Measurements from ENCODE around the gene AP3B2.
"Not testable (repeated sequence)": the region's sequence is repeated elsewhere in the genome, so short reads cannot be mapped to it uniquely, and the experiment has no call there.

The AP3B2 gene

DNA sequence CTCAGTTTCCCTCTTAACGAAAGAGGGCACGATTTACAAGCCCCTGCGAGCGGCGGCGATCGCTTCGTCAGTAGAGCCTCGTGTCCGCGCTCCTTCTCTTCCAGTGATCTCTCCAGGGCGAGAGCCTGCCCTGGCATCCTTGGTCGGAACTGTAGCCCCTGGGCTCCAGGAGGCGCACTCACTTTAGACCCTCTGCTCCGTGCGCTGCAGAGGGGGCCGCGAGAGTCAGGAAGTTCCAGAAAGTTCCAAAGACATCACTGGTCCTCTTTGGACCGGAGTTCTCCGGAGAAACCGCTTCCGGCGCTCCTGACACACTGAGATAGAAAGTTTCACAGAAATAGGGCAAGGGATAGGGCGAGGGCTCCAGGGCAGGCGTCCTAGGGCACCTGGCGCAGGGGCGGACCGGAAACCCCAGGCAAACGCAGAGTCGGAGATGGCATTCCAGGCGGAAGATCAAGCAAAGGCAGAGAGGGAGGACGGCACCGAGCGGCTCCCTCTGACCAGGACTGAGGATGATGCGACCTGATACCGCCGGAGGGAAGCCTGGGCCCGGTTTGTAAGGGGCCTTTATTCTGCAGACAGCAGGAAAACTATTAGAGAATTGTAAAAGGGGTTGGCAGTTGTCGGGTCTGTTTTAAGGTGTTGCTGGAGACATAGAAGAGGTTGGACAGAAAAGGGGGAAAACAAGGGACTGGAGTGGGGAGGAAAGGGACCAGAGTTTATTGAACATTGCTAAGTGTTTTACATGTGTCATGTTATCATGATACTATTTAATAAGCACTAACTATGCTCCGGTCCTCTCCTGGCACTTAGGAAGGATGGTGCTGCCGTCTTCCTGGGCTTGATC, 61.2 kb downstream of the AP3B2 start:
- DNase-seq (ENCODE audit: low read depth): no peak

DNA sequence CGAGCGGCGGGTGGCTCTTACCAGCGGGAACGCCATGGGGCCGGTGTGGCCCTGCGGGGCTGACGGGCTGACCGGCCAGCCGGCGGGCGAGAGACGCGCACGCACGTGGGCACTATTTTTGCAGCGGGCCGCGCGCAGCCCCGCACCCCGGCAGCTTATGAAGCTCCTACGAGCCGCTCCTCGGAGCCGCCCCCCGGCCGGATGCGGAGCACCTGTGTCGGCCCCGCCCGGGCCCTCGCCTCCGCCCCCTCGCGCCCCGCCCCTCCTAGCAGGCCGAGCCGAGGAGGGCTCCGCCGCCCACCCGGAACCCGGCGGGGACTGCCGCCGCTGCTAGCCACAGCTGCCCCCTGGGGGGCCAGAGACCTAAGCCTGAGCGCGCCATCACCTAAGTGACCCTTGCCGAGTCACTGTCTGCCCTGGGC, 61.8 kb downstream of the AP3B2 start:
- peak; percentile 28 for DNase-seq (ENCODE audit: low read depth)

DNA sequence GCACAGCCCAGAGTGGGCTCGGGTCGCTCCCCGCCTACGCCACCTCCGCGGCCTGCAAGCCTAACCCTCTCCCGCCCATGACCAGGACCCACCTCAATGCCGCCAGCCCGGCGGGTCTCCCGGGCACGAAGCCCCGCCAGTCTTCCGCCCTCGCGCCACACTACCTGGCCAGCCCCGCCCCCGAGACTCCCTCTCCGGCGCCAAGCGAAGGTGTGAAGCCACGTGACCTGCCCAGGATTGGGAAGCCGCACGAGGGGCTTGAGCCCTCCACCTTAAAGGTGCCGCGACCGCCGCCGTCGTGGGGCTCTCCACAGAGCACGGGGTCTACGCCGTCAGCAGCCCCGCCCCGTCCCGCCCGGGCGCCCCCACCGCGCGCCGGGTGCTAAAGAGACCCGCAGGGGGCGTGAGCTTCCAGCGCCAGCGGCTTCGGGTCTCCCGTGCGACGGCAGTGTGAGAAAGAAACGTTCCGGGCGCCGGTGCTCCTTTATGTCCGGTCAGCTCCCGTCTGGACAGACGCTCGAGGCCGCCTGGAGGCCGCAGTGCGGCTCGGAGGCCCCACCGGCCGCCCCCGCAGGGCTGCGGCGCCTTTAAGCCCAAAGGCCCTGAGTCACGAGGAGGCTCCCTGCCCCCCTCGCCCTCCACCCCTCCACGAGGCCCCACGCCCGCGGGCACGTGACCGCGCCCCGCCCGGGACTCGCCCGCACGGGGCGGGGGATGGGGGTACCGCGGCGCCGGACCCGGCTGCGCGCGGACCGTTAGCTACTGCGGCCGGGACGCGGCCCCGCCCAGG, 62.4 kb downstream of the AP3B2 start, which contains the start of gene CPEB1:
TSS of gene CPEB1 (minus strand) at position 319 of the 790 bp plus-strand sequence. CDS start 18,904 bp downstream, outside the sequence.
- no peak for DNase-seq (ENCODE audit: low read depth)

DNA sequence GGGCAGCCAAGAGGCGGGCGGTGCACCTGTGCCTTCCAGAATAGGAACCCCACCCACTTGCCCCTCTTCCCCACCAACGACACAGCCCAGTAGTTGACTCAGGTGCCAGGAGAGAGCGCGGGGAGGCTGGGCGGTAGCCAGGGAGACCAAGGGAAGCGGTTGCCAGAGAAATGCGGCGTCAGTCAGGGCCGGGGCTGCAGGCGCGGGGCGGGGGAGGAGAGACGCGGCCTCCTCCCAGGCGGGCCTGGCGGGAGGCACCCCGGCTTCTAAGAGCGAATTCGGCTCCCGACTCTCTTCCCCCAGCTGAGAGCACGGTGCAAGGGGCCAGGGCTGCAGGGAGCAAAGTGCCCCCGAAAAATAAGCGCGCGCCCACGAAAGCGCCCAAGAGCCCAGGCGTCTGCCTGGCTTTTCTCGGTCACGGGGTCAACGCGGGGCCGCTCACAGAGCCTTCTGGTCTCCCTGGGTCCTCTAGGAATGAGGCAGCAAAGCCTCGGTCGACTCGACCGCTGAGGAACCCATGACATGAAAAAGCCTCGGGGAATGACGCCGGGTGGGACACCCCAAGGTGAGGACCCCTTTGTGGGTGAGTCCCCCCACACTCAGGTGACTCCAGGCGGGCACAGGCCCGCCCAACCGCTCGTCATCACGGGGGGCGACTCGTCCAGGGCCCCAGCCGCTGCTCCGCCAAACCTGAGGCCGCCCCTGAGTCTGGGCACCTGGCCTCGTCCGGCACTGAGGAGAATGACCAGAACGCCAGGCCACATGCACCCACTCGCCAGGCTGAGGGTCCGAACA, 63.2 kb downstream of the AP3B2 start:
- no peak for DNase-seq (ENCODE audit: low read depth)

DNA sequence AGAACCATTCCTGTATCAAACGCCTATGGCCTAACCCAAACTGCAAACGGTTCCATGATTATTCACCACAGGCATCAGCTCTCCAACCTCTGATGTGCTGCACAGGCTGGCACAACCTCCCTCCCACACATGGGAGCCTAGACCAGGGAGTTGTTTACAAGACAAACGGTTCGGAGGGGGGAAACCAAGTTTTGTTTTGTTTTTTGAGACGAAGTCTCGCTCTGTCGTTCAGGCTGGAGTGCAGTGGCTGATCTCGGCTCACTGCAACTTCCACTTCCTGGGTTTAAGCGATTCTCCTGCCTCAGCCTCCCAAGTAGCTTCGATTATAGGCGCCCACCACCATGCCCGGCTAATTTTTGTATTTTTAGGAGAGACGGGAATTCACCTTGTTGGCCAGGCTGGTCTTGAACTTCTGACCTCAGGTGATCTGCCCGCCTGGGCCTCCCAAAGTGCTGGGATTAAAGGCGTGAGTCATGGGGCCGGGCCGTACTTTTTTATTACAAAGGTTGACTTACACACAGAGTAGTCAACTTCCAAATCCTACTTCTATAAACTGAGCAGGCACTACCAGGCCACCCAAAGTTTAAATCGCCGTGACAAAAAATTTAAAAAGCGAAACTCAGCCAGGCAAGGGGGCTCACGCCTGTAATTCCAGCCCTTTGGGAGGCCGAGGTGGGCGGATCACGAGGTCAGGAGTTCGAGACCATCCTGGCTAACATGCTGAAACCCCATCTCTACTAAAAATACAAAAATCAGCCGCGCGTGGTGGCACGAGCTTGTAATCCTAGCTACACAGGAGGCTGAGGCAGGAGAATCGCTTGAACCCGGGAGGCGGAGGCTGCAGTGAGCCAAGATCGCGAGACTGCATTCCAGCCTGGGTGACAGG, 64.5 kb downstream of the AP3B2 start:
- not testable (repeated sequence) for DNase-seq (ENCODE audit: low read depth)

DNA sequence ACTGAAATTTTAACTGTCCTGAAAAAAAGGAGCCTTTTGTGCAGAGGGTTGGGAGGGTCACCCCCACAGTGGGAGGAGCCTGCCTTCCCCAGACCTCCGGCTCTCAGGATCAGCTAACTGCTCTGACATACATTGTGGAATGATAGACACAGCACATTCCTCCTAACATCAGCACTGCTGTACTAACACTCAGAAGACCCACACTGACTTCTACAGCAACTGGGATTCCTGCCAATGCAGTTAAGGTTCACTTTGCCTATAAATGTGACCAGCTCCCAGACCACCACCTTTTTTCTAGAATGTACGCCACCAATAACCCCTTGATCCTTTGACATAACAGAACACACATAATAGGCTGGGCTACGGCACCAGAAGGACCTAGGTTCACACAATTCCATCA, 65.7 kb downstream of the AP3B2 start:
- DNase-seq (ENCODE audit: low read depth): no peak

DNA sequence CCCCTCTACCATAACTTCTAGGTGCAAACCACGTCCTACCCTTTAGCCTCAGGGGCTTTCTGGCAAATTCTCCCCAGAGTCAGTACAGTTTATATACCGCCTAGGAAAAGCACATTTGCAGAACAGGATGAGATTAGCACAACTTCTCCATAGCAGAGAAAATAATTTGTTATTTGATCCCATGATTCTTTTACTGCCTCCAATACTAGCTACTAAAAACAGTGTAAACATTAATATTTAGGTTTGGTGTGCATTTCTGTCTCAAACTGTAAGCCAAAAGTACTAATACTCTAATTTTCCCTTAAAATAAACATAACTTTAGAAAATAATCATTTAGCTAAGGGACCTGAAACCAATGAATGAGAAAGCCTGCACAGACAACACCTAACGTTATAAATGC, 67.0 kb downstream of the AP3B2 start:
- DNase-seq (ENCODE audit: low read depth): no peak

DNA sequence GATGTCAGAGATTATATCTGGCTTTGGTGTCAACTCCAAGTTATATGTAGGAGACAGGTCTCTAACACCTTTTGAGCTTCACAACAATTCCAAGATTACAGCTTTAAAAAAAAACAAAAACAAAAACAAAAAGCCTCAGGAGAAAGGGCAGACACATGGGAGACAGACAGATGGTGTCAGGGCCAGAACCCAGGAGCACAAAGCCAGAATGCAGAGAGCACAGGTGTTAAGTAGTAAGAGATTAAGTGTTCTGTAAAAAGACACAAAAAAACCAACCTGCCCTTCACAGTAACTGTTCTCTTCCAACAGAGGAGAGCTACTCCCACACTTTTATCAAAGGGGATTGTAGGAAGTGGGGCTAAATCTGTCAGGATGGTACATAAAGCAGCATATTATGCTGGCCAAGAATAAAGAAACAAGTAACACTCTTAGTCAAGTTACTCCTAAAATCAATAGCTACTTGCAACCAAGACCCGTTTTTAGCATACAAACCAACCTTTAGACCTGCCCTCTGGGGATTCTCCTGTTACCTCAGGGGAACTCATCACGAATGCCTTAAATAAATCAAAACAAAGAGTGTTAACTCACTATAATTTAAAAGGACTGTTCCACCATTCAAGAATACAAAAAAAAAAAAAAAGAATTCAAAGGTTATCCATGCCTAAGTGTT, 68.4 kb downstream of the AP3B2 start:
- DNase-seq (ENCODE audit: low read depth): no peak

DNA sequence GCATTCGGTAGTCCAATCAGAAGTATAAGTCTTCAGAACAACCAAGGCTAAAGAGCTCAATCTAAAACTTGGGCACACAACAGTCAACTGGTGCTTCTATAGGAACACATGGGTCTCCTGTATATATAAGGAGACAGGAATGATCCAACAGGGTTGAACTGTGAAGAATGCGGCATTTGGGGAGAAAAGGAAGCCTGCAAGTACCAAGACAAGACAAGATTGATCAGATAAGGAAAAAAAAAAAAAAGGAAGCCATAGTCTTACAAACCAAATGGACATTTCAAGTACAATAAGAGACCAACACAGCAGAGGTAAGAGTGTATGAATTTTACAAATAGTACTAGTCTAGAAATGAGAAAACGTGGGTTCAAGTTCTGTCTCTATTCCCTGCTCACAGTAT, 69.0 kb downstream of the AP3B2 start:
- no peak for DNase-seq (ENCODE audit: low read depth)

DNA sequence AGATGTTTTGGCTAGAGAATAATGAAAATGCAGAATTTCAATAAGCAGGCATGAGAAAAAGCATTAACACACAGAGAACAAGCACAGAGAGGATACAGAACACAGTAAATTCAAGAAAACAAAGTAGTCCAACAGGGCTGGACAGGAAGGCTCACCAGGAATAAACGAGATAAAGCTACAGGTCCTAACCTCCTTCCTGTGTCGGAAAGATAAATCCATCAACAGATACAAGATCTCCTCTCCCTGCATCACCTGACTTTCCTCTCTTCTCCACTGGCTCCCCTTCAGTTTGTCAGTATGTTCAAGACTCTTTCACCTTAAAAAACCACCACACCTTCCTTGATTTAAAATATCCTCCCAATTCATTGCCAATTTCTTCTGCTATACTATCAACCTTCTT, 73.9 kb downstream of the AP3B2 start:
- no peak for DNase-seq (ENCODE audit: low read depth)

DNA sequence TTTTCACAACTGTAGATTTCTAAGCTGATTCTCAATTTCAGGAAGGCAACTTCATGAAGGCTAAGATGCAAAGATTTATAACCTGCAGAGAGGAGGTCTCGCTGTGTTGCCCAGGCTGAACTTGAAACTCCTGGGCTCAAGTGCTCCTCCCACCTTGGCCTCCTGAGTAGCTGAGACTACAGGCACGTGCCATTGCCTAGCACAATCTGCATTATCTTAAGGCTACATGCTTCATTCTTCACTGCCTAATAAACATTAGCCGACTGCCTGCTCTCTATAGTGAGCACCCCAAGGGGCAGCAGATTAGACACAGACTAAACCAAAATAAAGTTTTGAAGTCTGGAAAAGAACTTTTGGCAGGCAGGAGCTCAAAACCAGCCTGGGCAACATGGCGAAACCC, 79.6 kb downstream of the AP3B2 start:
- no peak for DNase-seq (ENCODE audit: low read depth)

DNA sequence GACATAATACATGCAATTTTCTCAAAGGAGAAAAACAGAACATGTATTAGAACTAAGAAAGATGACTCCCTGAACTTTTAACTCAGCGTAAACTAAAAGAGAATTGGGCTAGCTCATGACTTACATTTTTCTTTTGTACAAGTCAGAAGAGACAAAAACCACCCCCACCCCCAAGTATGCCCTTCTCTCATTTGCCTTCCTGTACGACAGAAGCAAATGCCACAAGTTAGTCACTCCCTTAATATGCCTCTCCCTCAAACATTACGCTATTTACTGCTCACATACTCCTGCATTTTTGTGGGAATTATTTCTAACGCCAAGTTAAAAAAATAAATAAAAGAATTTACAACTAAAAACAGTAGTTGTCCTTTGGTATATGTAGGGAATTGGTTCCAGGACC, 84.5 kb downstream of the AP3B2 start:
- DNase-seq (ENCODE audit: low read depth): no peak

DNA sequence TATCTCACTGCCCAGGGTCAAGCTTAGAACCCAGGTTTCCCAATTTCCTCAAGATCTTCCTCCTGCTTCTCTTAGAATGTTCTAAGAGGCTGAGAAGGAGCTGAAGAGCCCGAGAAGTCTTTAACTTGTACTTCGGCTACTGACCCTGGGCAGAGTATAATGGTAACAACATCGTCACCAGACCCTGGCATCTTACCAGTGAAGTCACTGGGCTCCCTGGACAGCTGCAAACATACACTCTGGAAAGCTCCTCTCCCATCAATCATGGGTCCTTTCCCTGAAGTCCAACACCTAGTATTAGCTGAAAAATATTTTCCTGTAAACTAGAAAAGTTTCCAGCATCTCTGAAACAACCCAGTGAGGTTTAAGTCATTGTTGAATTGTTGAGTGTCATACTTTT, 85.2 kb downstream of the AP3B2 start:
- DNase-seq (ENCODE audit: low read depth): no peak

DNA sequence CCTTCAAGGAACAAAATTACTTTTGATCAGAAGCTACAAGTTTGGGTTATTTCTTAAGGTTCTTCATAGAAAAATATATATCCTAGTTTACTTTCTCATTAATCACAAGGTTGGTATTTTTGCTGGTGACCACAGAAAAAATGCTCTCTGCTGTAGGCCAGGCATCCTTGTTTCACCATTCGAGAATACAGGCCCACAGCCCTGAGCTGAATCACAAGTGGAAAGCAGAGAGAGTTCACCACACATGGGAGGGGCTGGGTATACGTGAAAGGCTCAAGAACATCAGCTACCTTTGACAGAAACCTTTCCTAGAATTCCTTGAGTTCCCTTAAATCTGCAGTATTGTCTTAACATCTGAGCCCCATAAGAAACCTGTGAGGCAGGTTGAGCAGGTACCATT, 85.7 kb downstream of the AP3B2 start:
- no peak for DNase-seq (ENCODE audit: low read depth)

DNA sequence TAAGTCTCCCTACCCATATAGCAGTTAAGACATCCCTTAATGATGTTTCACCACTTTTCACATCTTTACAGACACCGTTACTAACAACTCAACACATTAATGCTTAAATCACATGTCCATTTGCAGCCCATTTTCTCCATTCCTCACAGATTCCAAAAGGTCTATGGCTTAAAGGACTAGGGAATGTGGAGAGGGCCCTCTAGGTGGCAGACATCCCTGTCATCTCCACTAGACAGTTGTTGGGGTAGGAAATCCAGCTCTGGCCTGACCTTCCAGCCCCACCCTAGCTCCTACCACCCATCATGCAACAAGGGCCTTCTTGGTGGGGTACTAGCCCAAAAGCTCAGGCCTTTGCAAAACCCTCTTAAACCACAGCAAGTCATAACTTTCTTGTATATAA, 87.7 kb downstream of the AP3B2 start:
- DNase-seq (ENCODE audit: low read depth): no peak

DNA sequence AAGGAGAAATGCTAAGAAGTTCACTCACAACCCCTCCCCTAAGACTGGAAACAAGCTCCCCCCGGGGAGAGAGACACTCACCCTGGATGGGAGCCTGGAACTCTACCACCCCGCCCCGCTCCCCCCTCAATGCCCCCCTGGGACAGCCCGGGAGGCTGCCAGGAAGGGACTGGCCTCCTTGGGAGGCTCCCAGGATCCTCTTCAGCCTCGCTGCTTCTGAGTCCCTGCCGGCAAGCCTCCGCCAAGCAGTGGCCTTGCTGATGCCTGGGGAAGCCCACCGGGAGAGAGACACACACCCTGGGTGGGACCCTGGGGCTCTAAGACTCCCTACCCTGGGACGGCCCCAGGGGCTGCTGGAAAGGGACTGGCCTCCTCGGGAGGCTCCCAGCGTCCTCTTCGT, 95.9 kb downstream of the AP3B2 start:
- DNase-seq (ENCODE audit: low read depth): no peak

DNA sequence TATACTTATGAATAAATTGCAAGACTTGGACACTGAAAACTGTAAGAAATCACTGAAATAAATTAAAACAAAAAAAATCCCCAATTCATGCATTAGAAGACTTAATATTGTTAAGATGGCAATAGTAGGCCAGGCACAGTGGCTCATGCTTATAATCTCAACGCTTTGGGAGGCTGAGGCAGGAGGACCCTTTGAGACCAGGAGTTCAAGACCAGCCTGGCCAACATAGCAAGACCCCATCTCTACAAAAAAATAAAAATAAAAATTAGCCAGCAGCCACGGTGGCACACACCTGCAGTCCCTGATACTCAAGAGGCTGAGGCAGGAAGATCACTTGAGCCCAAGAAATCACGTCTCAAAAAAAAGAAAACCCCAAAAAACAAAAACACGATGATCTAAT, 98.3 kb downstream of the AP3B2 start:
- DNase-seq (ENCODE audit: low read depth): no peak
